ENCODE measurements around the gene COX15. TPM values are rescaled to one million over a fixed set of nuclear protein-coding genes. Genes with fewer than 3 reads are reported as not detected.
A peak's percentile ranks its signal among the peaks of the same experiment; 100 is the strongest.
"Not testable (repeated sequence)": the region's sequence is repeated elsewhere in the genome, so short reads cannot be mapped to it uniquely, and the experiment has no call there.

The COX15 gene
- polyA plus RNA-seq (ENCODE audit: insufficient read length in 4 of 4): 10 to 100 TPM; 39.7 to 68.6 (median 50.2) TPM

DNA sequence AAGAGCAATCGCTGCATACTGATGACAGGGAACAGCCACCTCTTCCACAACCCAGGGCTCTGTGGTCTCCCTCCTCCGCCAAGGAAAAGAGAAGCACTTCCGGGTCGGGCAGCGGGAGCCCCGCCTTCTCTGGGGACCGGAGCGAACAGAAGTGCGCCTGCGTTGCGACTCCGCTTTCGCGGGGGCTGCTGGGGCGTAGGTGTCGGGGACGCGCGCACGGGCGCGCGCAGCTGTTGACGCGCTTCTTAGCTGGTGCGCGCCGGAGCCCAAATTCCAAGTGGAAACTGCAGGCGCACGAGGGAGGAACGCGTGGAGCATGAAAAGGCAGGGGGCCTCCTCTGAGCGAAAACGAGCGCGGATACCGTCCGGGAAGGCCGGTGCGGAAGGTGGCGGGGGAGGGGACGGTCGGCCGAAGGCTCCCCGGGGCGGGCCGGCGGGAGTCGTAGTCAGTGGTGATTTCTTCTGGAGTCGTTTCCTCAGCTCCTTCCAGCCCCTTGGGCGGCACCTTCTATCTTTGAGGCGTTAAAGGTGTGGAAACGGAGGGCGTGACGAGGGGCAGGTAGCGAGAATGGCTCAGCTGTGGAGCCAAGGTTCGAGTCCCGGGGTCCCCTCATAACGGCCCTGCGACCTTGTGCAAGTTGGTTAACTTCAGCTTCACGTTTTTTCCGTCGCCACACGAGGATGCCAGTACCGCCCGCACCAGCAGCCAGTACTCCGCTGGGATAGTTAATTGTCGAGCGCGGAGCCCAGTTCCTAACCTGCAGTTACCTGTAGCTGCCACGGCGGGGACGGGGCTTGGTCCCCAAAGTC lies at the start of gene COX15, which contains the start of gene CUTC:
TSS of gene COX15 (minus strand) at position 95 of the 810 bp plus-strand sequence. CDS start at position 17, 78 bp downstream.
TSS of gene CUTC (plus strand) at position 202 of the 810 bp plus-strand sequence. CDS start at position 317, 115 bp downstream.
- peak; percentile 95 to 98 (median 96) for DNase-seq (ENCODE audit: low read depth in 4 of 4, low spot score in 2 of 4)

DNA sequence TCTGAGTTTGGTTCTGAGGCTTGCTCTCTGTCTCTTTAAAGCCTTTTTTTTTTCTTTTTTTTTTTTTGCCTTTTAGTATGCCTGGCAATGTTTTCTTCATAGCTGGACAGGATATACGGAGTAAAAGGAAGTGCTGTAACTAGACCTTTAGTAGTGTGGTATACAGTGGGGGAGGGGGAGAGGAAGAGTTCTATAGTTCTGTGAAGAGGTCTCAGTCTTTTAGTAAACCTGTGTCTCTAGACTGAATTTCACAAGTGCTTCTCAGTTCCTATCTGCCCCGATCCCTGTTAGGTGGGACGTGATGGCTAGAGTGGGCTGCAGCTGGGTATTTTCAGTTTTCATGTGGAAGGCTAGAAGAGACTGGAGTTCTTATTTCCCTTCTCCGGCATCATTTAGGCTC lies 47.4 kb upstream of the COX15 start:
- DNase-seq (ENCODE audit: low read depth in 4 of 4, low spot score in 2 of 4): peak in 1 of 4 donors; percentile 9

DNA sequence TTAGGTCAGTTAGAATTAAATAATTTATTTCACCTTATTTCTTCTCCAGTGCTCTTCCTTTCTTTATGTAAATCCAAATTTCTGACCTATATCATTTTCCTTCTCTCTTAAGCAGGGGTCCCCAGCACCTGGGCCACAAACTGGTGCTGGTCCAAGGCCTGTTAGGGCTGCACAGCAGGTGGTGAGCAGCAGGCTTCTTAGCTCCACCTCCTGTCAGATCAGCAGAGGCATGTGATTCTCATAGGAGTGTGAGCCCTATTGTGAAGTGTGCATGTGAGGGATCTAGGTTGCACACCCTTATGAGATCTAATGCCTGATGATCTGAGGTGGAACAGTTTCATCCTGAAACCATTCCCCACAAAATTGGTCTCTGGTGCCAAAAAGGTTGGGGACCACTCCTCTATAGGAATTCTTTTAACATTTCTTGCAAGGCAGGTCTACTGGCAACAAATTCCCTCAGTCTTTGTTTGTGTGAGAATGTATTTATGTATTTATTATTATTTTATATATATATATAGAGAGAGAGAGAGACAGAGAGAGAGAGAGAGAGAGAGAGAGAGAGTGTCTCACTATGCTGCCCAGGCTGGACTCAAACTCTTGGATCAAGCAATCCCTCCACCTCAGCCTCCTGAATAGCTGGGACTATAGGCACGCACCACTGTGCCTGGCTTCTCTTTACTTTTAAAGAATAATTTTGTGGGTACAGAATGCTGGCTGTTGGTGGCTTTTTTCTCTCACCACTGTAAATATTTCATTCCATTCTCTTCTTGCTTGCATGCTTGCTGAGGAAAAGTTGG lies 46.2 kb upstream of the COX15 start:
- no peak for DNase-seq (ENCODE audit: low read depth in 4 of 4, low spot score in 2 of 4)

DNA sequence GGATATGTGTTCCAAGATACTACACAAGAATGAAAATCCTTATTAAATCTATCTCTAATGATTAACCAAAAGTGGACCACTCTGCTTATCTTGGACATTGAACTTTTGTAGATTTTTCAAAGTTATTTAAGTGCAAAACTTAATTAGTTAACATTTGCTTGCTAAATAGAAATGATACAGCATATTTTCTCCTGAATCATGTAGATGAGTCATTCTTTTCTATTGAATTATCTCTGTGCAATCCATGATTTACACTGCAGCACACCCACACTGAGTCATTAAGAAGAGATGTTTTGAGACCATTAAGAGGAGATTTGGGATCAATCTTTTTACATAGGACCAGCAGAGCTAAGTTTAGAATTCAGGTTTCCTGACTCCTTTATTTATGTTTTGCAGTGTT lies 43.9 kb upstream of the COX15 start:
- no peak for DNase-seq (ENCODE audit: low read depth in 4 of 4, low spot score in 2 of 4)

DNA sequence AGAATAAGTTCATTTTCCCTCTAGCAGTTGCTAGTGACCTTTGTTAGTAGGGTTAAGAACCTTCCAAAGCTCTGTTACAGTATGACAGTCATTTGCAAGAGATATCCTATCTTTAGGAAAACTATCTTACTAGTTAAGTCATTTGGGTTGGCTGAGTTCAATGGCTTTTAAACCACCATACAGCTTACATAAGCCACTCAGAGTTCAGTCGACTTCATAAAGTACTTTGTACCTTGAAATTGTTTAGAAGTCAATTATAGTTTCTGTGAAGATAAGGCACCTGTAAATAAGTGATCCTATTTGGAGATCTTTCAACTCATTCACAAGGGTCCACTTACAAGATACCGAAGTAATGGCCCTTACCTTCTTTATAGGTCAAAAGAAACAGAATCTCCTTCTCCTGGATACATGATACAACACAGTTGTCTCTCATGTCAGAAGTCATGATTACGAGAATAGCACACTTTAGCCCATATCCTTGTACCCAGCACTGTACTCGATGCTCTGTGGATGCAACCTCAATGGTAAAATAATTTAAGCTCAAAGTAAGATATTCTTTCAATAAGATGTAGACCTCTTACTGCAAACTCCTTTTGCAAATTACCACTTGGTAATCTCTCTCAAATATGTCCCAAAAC lies 38.6 kb upstream of the COX15 start:
- DNase-seq (ENCODE audit: low read depth in 4 of 4, low spot score in 2 of 4): no peak

DNA sequence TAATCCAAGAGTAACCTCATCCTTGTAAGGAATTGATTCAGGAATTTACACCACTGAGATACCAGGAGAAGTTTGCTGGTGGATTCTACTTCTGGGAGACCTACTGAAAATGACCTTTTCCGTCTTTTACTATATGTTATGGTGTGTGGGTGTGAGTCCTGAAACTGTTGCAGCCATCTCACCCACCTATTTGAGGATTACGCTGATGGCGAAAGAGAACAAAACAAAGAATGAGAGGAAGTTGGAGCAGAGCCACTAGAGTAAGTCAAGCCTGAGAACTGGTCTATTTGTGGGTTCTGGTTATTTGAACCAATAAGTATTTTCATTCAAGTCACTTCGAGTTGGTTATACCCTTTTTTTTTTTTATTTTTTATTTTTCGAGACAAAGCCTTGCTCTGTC lies 37.8 kb upstream of the COX15 start:
- no peak for DNase-seq (ENCODE audit: low read depth in 4 of 4, low spot score in 2 of 4)

DNA sequence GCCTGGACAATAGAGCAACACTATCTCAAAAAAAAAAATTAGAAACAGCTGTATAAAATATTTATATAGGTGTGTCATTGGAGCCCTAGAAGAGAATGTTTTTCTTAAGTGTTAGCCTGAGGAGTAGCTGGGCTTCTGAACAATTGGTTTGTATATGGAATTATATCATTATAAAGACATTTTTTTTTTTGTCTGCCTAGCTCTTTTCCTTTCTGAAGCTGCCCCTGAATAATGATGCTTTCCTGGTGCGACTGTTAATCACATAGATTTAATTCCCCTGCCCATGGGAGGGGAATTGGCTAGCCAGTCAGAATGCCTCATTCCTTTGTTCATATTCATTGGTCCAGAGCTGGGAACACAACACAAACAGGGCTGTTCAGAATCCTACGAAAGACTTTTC lies 36.6 kb upstream of the COX15 start:
- no peak for DNase-seq (ENCODE audit: low read depth in 4 of 4, low spot score in 2 of 4)

DNA sequence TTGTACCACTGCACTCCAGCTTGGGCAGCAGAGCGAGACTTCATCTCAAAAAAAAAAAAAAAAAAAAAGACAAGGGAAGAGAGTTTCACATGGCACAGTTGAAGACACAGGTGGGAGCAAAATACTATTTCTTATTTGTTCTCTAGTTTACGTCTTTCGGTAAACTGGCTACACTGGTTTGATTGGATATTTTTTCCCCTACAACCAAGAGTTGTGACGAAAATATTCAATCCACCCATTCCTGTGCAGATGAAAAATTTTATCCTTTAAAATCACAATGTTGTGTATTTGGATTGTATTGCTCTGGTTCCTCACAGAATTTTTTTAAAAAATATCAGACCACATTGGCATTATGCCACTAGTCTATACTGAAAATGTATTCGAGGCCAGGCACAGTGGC lies 36.0 kb upstream of the COX15 start:
- DNase-seq (ENCODE audit: low read depth in 4 of 4, low spot score in 2 of 4): no peak

DNA sequence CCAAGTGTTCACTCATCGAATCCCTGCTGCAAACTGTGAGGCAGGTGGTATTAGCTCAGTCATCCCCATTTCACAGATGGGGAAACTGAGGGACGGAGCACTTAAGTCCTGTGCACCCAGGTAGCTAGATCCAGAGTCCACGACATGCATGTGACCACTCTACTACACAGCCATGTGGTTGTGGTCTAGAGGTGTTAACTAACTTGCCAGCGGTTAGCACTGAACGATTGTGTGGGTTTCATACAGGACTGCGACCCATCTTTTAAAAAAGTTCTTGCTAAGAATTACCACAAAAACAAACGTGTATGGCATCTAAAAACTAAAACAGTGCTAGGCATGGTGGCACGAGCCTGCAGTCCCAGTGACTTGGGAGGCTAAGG lies 34.4 kb upstream of the COX15 start:
- no peak for DNase-seq (ENCODE audit: low read depth in 4 of 4, low spot score in 2 of 4)

DNA sequence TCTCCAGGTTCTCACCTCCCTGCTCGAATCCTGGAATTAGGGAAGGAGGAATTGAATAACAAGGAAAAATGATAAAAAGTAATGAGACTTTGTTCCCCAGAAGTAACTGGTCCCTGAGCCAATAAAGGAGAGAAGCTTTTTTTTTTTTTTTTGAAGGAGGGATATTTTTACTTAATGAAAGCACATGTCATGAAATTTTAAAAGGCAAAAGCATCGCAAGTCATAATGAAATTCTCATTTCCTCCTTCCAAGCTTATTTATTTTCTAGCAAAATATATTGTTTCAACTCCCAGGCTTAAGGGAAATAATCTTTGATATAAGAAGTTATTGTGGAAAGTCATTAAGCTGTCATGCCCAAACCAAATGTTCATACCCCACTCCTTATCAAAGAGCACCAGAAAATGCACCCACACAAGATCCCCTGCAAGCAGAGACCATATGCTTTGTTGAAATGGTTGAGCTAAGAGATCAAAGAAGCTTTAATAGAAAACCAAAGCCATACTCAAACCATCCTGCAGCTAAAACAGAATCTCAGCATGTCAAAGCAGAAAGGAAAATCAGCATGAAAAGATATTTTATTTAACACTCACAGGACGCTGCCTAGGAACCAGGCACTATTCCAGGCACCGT lies 33.9 kb upstream of the COX15 start:
- no peak for DNase-seq (ENCODE audit: low read depth in 4 of 4, low spot score in 2 of 4)

DNA sequence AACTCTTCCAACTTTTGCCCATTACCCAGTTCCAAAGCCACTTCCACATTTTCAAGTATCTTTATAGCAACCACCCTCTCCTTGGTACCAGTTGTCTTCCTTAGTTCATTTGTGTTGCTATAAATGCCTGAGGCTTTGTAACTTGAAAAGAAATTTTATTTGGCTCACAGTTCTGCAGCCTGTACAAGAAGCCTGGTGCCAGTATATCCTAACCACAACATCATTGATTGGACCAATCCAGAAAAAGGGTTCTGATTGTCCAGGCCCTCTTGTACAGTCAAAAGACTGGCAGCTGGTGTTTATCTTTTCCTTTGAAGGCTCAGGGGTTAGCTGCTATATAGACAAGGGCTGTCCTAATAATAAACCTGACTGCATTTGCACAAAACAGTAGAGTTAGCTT lies 29.4 kb upstream of the COX15 start:
- no peak for DNase-seq (ENCODE audit: low read depth in 4 of 4, low spot score in 2 of 4)

DNA sequence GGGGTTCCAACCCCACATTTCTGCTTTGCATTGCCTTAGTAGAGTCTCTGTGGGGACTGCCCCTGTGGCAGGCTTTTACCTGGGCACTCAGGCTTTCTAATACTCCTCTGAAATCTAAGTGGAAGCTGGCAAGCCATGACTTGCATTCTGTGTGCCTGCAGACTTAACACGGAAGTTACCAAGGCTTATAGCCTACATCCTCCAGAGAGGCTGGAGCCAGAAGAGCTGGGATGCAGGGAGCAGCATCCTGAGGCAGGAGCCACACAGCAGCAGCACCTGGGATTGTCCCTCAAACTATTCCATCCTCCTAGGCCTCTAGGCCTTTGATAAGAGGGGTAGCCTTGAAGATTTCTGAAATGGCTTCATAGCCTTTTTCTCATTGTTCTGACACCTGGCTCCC lies 28.4 kb upstream of the COX15 start:
- no peak for DNase-seq (ENCODE audit: low read depth in 4 of 4, low spot score in 2 of 4)

DNA sequence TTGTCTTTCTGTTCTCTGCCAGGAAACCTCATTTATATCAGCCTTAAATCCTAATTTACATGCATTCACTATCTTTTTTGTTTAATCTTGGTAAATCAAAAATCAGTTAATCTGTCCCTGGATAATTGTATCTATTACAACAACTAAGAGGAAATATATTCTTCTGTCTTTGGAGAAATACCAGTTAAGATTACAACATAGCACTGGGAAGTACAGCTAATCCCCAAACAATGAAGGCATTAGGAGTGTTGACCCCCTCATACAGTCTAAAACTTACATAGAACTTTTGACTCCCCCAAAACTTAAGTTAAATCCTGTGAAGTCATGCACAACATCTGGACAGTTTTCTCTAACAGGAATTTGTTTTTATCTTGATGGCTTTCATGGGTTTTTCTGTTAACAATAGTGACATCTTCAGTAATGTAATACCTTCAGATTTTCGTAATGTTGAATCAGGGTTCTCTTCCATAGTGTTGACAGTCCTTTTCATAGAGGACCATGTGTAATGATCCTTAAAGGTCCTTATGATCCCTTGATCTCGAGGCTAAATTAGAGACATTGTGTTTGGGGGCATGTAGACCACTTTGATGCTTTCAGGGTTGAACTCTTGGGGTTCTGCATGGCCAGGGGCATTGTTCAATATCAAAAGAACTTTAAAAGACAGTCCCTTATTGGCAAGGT lies 26.4 kb upstream of the COX15 start:
- DNase-seq (ENCODE audit: low read depth in 4 of 4, low spot score in 2 of 4): no peak

DNA sequence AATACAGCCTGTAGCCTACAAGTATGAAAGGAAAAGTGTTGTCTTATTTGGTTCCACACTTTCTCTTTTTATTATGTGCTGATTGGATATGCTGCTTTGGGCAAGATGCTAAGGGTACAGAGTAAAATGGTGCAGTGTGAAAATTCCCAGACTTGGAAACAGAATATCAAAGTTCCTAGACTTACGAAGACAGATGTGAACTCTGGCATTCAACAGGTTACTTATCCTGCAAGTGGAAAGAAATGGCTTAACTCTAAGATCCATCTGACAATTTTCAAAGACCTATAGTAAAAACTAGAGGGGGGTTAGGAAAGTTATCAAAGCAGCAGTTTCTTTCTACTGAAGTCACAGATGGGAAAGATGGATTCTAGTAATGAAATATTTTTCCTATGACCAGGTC lies 24.2 kb upstream of the COX15 start:
- no peak for DNase-seq (ENCODE audit: low read depth in 4 of 4, low spot score in 2 of 4)

DNA sequence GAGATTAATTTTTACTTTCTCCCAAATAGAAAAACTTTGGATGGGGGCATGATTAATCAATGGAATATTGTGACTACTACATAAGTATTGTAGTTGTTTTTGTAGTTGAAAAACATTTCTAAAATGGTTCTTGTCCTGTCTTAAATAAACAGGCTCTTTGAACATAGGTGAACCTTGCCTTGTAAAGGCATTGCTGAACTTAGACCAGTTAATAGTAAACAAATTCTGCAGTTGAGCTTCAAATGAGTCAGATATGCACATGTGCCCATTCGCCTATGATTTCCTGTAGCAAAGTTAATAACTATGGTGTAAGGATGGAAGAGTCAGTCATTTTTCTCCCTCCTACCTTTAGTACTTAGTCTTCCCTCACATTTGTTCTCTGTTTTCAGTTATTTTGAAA lies 22.7 kb upstream of the COX15 start:
- DNase-seq (ENCODE audit: low read depth in 4 of 4, low spot score in 2 of 4): no peak

DNA sequence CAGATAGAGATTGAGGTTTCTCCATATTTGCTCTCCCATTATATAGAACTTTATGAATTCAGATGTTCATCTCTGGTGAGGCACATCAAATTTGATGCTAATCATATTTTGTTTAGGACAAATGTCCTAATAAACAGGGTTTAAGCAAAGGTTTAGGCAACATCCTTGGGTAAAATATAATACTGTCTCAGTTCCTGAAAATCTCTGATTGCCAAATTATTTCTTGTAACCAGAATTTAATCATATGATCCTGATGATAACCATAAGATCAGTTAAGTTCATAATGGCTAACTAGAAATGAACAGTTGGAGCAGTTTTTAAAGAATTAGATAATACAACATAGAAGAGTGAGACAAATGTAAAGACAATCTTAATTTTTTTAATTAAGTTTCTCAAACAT lies 18.7 kb upstream of the COX15 start:
- DNase-seq (ENCODE audit: low read depth in 4 of 4, low spot score in 2 of 4): no peak

DNA sequence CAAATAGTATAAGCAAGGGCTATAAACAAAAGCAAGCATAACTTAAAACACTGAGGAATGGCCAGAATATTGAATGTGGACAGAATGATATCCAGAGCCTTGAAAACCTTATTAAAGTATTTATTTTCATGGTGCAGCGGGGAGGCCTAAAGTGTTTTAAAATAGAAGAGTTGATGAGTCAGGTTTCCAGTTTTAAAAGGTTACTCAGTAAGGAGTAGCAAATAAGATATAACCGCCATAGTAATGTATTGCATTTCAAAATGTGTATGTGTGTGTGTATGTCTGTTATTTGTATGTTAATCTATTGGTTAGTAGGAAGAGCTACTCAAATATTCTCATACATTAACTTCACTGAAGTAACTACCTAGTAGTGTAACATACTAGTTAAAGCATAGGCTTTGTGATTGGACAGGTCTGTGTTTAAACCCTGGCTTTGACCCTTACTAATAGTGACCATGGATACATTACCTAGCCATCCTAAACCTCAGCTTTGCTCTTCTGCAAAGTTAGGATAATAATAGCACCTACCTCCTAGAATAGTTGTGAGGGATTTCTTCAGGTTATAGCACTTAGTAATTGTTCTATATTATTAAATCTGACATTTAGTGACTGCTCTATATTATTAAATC lies 17.0 kb upstream of the COX15 start:
- no peak for DNase-seq (ENCODE audit: low read depth in 4 of 4, low spot score in 2 of 4)

DNA sequence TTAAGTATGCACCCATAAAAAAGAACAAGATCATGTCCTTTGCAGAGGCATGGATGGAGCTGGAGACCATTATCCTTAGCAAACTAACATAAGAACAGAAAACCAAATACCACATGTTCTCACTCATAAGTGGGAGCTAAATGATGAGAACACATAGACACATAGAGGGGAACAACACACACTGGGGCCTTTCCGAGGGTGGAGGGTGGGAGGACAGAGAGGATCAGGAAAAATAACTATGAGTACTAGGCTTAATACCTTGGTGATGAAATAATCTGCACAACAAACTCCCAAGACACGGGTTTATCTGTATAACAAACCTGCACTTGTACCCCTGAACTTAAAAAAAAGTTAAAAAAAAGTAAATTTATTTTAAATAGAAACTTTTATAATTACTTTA lies 14.2 kb upstream of the COX15 start:
- not testable (repeated sequence) for DNase-seq (ENCODE audit: low read depth in 4 of 4, low spot score in 2 of 4)

DNA sequence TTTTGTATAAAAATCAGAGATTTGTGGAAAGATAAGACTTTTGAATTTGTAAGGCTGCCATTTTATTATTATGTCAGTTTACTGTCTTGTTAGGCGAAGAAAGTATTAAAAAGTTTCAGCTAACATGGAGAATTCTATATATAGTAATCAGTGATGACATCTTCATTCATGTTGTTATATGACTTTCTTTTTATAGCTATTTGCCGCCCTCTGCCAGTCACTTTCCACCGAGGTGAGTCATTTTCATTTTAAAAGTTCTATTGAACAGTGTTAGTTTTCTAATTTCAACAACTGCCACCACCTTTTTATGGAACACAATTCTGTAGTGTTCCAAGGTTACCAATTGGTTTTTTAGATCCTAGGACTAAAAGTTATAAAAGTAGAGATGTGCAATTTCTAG lies 11.9 kb upstream of the COX15 start:
- DNase-seq (ENCODE audit: low read depth in 4 of 4, low spot score in 2 of 4): no peak

DNA sequence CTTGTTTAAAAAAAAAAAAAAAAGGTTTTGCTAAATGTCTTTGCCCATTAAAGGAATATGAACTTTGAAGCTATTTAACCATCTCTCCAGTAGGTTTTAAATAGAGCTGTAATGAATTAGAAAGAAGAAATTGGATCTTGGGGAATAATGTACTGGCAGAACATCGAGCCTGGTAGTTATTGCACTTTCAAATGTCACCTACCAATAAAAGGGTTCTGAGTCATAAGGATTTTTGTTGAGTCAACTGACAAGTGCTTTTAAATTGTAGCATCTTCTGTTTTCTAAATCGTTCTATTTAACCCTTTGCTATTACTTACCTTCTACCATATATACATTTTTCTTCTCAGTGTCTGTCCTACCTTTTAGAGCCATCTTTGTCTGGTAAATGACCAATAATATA lies 10.8 kb upstream of the COX15 start:
- DNase-seq (ENCODE audit: low read depth in 4 of 4, low spot score in 2 of 4): no peak

All from left renal cortex interstitium (tissue), 4 donors.